PC-3 (cell line): ENCODE data around the gene ABCC12. TPM values are rescaled to one million over a fixed set of nuclear protein-coding genes. Genes with fewer than 3 reads are reported as not detected.
A peak's percentile ranks its signal among the peaks of the same experiment; 100 is the strongest.

Source experiments
- ATAC-seq: fragments of 200-7000 bp; cut with Tn5 transposase; 2 replicates; pipeline ENCODE4 v1.9.1; 2020; ENCODE audit warnings: mild to moderate bottlenecking, moderate library complexity
- BruUV-seq: library from RNA; stranded (reverse); fragments of 400-500 nt; replicated peaks from 2 replicates; lab custom pipeline; 2021; lab: Mats Ljungman, UMichigan
- CTCF ChIA-PET: fragments of 300-600 bp; sonication (Branson Sonifier 250); formaldehyde crosslinking; loops from one replicate; lab custom pipeline; 2022; ENCODE audit warnings: antibody characterized with exemption; lab: Charles Lee
- POLR2A ChIA-PET: fragments of 300-600 bp; sonication (Branson Sonifier 250); formaldehyde crosslinking; loops from one replicate; lab custom pipeline; 2022; ENCODE audit warnings: antibody characterized with exemption; ENCODE audit not compliant: unreplicated experiment; lab: Charles Lee
- DNase-seq: peaks from one replicate; pipeline ENCODE4 v3.0.0-alpha.2; 2015
- H2AFZ ChIP-seq: fragments of 300-600 bp; sonication (generic); 2 replicates; pipeline ENCODE4 v1.6.0; 2016; ENCODE audit warnings: antibody characterized with exemption, low read length
- H3F3A ChIP-seq: fragments of 300-600 bp; sonication (generic); one replicate; pipeline ENCODE4 v1.6.0; 2017; ENCODE audit warnings: antibody characterized with exemption, low read length, control low read depth, mild to moderate bottlenecking; ENCODE audit not compliant: unreplicated experiment
- H3K27ac ChIP-seq: fragments of 300-600 bp; sonication (generic); 2 replicates; pipeline ENCODE4 v1.5.1; 2016; ENCODE audit warnings: mild to moderate bottlenecking, low read length
- H3K27me3 ChIP-seq: fragments of 300-600 bp; sonication (generic); 2 replicates; pipeline ENCODE4 v1.6.1; 2016; ENCODE audit warnings: low read length, mixed read lengths
- H3K36me3 ChIP-seq: fragments of 300-600 bp; sonication (generic); 2 replicates; pipeline ENCODE4 v1.6.1; 2016; ENCODE audit warnings: low read depth, mixed run types, low read length, mixed read lengths
- H3K4me1 ChIP-seq: fragments of 300-600 bp; sonication (generic); 2 replicates; pipeline ENCODE4 v1.5.1; 2016; ENCODE audit warnings: low read length; ENCODE audit not compliant: insufficient read depth
- H3K4me2 ChIP-seq: fragments of 300-600 bp; sonication (generic); 2 replicates; pipeline ENCODE4 v1.6.0; 2016; ENCODE audit warnings: low read length
- H3K4me3 ChIP-seq: fragments of 300-600 bp; sonication (generic); 2 replicates; pipeline ENCODE4 v1.5.1; 2016; ENCODE audit warnings: mild to moderate bottlenecking, low read length, mixed read lengths
- H3K79me2 ChIP-seq: fragments of 300-600 bp; sonication (generic); 2 replicates; pipeline ENCODE4 v1.6.1; 2017; ENCODE audit warnings: low read length, mixed read lengths
- H3K9ac ChIP-seq: fragments of 300-600 bp; sonication (generic); 2 replicates; pipeline ENCODE4 v1.6.0; 2016; ENCODE audit warnings: mild to moderate bottlenecking, low read length
- H3K9me2 ChIP-seq: fragments of 300-600 bp; sonication (generic); replicated peaks from 2 replicates; pipeline ENCODE4 v1.6.1; 2016; ENCODE audit warnings: mixed run types, low read length, mixed read lengths
- H3K9me3 ChIP-seq: fragments of 300-600 bp; sonication (generic); 2 replicates; pipeline ENCODE4 v1.6.1; 2016; ENCODE audit warnings: low read length, mixed read lengths
- H4K20me1 ChIP-seq: fragments of 300-600 bp; sonication (generic); 2 replicates; pipeline ENCODE4 v1.6.1; 2016; ENCODE audit warnings: low read length, mixed read lengths
- CTCF ChIP-seq: fragments of 300-600 bp; sonication (generic); conservative IDR thresholded peaks from 2 replicates; pipeline ENCODE4 v1.5.1; 2017; ENCODE audit warnings: antibody characterized with exemption, low read depth, mild to moderate bottlenecking, low read length
- EZH2 ChIP-seq: fragments of 300-600 bp; sonication (generic); IDR thresholded peaks from one replicate; pipeline ENCODE4 v1.6.1; 2017; ENCODE audit warnings: antibody characterized with exemption, mild to moderate bottlenecking, low read length; ENCODE audit not compliant: unreplicated experiment
- EZH2phosphoT487 ChIP-seq: fragments of 300-600 bp; sonication (generic); IDR thresholded peaks from 2 replicates; pipeline ENCODE4 v1.6.1; 2018; ENCODE audit warnings: mild to moderate bottlenecking, antibody characterized with exemption, low read length, borderline replicate concordance
- intact Hi-C: fragments of 100-400 bp; cut with micrococcal nuclease; formaldehyde crosslinking; loops from 2 replicates; pipeline ENCODE4 v1.9.0; 2023
- total RNA-seq: library from RNA; depleted of rRNA; stranded (reverse); fragments of >200 nt; gene quantifications from 2 replicates; pipeline ENCODE4 v1.2.3, GENCODE V29; 2014

ABCC12 gene
- total RNA-seq, 1 experiment from 2014 or later = not detected

- ATAC-seq = peak; percentile 97
- H3K27ac ChIP-seq = no peak overlapping the region
- peak; percentile 70 for DNase-seq
- CTCF ChIA-PET = interaction anchor here (0.6 kb wide), 1 partner anchor 744 kb away, joined by 3 read pairs; no protein-coding TSS in a partner anchor
- peaks cover 10% of the 10 kb centered on the region for H3K4me1 ChIP-seq
- POLR2A ChIA-PET = no interaction called here
- intact Hi-C loops = no loop called here
- peak overlapping the region; percentile 60; the same call in 1 of the 2 replicates for H2AFZ ChIP-seq
- H3K36me3 ChIP-seq = no peaks in the 10 kb centered on the region
- peak overlapping the region; percentile 56 for H3K4me2 ChIP-seq
- H3K9me3 ChIP-seq = no peaks in the 10 kb centered on the region
- H3K4me3 ChIP-seq = no peak overlapping the region
- BruUV-seq = no TSS peak
- no peaks in the 10 kb centered on the region for H3K79me2 ChIP-seq
- no peaks in the 10 kb centered on the region for H3K27me3 ChIP-seq
- TF ChIP-seq EZH2 (no peak), EZH2phosphoT487 (no peak), CTCF (no peak)
- H3K9ac ChIP-seq = no peak overlapping the region
- no peaks in the 10 kb centered on the region for H3F3A ChIP-seq
- no peaks in the 10 kb centered on the region for H3K9me2 ChIP-seq
- H4K20me1 ChIP-seq = no peaks in the 10 kb centered on the region
These were observed 39.2 kb upstream of the ABCC12 start for GRCh38 chr16:48194828-48195556.

DNA sequence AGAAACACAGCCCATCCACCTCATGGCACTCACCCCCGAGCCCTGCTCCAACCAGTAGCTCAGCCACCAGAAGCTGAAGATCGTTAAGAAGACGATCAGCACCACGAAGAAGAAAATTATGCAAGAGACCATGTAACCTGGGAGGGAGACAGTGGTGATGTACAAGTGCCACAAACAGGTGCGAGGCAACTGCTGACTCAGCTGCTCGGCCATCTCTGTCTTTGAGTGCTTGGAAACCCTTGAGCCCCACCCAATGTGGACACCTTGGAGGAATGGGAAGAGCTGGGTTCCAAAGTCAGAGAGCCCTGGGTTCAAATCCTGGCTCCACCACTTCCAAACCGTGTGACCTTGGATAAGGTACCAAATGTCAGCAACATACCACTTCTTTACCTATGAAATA lies 38.1 kb upstream of the ABCC12 start:
- ChIA-PET POLR2A (no interaction called here), CTCF (no interaction called here)

More for the DNA sequence above, 38.1 kb upstream of the ABCC12 start:
- no TSS peak for BruUV-seq
- Histone ChIP-seq H3K9ac (no peak overlapping the region), H4K20me1 (no peaks in the 10 kb centered on the region), H3K36me3 (no peaks in the 10 kb centered on the region), H3K9me3 (no peaks in the 10 kb centered on the region), H2AFZ (no peak overlapping the region), H3K4me3 (no peak overlapping the region), H3K4me2 (no peak overlapping the region), H3K4me1 (peaks cover 10% of the 10 kb centered on the region), H3K9me2 (no peaks in the 10 kb centered on the region), H3K27ac (no peak overlapping the region), H3F3A (no peaks in the 10 kb centered on the region), H3K79me2 (no peaks in the 10 kb centered on the region), H3K27me3 (no peaks in the 10 kb centered on the region)
- ATAC-seq = no peak
- no peak for DNase-seq
- intact Hi-C loops = no loop called here
- no peak for TF ChIP-seq CTCF
